Right ventricle myocardium inferior (tissue), 1 donor: ENCODE results near the gene OR2M2. TPM values are rescaled to one million over a fixed set of nuclear protein-coding genes. Genes with fewer than 3 reads are reported as not detected.

Experiments used
- ATAC-seq: fragments of 200-7000 bp; cut with Tn5 transposase; one replicate; pipeline ENCODE4 v1.9.1; 2020; ENCODE audit warnings: mild to moderate bottlenecking, moderate library complexity
- DNase-seq: peaks from one replicate; pipeline ENCODE4 v3.0.0; 2021; ENCODE audit errors: missing footprints
- intact Hi-C: fragments of 100-400 bp; cut with DNase I; formaldehyde crosslinking; loops from one replicate; pipeline ENCODE4 v1.11.0; 2022
- long read RNA-seq: library from polyadenylated mRNA; unstranded; transcript quantifications from one replicate; pipeline ENCODE4 v2.0.0, GENCODE V29; 2021
- total RNA-seq: library from RNA; stranded (reverse); fragmentation: NEBNext Ultra II Directional; extraction: Animal tissue kit (Norgen Biotek cat#: 25700); gene quantifications from one replicate; pipeline ENCODE4 v1.2.1, GENCODE V29; 2021
- donor health status: DM: no; HTN: yes; CAD: no; lungs with severe emphysema.

Gene OR2M2, protein sequence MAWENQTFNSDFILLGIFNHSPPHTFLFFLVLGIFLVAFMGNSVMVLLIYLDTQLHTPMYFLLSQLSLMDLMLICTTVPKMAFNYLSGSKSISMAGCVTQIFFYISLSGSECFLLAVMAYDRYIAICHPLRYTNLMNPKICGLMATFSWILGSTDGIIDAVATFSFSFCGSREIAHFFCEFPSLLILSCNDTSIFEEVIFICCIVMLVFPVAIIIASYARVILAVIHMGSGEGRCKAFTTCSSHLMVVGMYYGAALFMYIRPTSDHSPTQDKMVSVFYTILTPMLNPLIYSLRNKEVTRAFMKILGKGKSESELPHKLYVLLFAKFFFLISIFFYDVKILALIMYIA
- not detected for total RNA-seq
- long read RNA-seq: 0 reads

DNA sequence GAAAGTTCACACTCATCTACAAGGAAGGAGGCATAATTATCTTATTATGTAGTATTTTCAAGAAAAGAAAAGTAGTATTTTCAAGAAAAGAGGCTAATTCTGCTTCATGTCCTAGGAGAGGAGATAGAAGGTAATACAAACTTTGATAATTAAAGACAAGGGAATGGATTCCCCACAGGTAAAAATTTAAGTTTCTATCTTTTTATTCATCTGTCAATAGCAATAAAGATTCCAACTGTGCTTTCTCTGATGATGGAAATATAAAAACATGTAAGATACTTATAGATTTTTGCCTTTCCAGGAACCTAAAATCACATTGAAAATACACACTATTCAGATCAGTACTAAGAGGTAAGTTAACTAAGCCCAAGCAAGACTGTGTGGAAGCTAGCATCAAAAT, at the start of gene OR2M2:
Gene OR2M2, plus strand, starts transcription at position 301 of the 400 bp plus-strand sequence. CDS start 5,165 bp downstream, outside the sequence.
- DNase-seq (no peak), ATAC-seq (no peak)
- intact Hi-C loops: no loop called here

DNA sequence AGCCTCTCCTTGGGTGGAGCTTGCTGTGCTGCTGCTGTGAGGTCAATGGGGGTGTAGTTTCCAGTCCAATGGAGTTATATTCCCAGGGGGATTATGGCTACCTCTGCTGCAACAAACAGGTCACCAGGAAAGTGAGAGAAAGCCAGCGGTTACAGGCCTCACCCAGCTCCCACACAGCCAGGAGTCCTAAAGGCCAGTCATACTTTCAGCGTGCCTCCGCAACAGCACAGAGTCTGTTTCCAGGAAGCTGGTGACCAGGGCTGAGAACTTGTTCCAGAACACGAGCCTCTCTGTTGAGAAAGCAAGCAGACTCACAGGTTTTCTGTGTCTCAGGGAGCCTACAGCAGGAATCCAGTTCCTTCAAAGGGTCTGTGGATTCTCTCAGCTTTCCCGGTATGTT, 47.0 kb upstream of the OR2M2 start:
- intact Hi-C loops: no loop called here
- ATAC-seq (no peak), DNase-seq (no peak)

DNA sequence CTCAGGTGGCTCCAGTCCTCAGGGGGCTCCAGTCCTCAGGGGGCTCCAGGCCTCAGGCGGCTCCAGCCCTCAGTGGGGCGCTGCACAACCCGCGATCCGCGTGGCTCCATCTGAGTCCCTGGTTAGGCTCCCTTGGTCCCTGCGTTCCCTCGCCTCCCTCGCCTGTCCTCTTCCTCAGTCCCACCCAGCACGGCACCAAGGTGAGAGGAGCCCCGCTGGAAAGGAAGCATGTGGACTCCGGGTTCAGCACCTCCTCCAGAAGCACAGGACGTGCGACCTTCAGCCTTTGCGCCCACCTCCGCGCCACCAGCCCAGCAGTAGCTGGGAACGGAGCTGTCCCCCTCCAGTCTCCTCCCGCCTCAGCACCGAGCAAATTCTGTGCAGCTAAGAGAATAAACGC, 37.8 kb upstream of the OR2M2 start:
- no peak for DNase-seq
- no peak for ATAC-seq
- intact Hi-C loops: no loop called here

DNA sequence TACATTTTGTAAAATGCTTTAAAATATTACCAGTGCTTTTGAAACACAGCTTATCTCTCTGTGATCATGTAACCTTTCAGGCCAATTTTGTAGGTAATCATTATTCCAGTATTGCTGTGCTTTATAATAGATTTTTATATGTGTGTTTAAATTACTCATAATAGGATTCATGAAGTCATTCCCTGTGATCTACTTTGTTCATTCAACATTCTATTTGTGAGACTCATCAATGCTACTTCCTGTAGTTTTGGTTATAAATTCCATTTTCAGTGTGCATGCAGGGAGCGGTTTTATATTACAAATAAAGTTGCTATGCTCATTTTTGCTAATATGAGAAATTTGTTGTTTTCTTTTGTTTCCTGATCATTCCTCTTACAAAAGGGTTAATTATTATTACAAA, 33.8 kb upstream of the OR2M2 start:
- ATAC-seq: no peak
- DNase-seq: no peak
- intact Hi-C loops: no loop called here

DNA sequence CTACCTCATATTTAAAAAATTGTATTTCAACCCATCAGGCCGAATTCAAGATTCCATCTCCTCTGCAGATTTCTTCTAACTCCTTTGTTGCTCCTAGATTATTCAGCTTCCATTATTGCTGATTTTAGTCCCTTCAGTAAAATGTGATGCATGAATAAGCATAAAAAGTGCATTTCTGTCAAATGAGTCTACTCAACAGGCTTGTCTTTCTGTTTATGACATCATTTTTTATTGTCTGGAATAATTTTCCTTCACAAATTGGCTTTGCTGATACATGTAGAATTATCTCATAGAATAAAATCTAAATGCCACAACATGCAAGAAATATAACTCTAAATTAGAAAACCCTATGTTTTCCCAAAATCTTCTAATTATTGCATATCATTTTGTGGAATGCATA, 31.3 kb upstream of the OR2M2 start:
- intact Hi-C loops: no loop called here
- ATAC-seq (no peak), DNase-seq (no peak)

DNA sequence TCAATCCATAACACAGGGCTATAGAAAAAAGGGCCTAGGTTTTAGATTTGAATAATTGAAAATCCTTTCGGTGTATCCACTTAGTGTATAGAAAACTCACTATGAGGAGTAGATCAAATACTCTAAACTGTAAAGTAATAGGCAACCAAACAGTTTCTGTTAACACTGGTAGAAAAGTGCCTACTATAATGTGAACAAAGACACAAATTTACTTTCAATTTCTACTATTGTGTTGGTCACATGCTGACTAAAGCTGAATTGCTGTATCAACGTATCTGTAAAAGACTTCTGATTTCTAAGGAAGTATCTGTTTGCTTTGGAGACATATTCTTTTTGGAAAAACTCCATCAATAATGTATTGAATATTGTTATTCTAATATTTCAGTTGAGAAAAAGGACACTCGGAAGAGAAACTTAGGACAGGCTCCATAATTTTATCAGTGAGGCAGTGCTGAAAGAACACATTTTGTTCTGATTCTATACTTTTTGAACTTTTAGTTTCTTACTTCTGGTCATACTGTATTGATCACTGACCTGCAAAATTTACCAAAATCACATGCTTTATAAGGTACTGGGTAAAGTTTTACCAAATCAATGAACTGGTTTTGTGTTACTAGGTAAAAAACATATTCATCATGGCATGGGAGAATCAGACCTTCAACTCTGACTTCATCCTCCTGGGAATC, 30.0 kb upstream of the OR2M2 start, which contains the start of gene OR2M5:
Gene OR2M5, plus strand, starts transcription at position 636 of the 686 bp plus-strand sequence. Its CDS starts 0 bp downstream, at position 636.
- ATAC-seq (no peak), DNase-seq (no peak)
- intact Hi-C loops: no loop called here

DNA sequence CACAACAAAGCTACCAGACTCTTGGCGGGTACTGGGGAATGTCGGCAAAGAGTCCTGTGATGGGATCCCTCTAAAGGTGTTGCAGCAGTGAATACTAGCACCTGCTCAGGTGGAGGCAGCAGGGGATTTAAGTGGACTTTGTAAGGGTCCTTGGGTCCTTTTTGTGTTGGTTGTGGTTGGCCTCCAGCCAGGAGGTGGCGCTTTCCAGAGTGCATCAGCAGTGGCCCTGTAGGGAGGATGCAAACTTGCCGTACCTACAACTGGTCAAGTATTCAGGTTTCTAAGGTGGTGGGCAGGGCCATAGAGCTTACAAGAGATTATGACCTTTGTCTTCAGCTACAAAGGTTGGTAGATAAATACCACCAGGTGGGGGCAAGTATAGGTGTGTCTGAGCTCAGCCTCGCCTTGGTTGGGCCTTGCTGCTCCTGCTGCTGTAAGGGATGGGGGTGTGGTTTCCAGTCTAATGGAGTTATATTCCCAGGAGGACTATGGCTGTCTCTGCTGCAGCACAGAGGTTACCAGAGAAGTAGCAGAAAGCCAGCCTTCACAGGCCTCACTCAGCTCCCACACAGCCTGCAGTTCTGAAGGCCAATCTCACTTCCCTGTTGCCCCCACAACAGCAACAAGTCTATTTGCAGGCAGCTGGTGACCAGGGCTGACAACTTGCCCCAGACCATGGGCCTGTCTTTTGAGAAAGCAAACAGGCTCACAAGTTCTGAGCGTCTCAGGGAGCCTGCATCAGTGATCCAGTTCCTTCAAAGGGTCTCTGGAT, 22.4 kb upstream of the OR2M2 start:
- no peak for ATAC-seq
- intact Hi-C loops: no loop called here

DNA sequence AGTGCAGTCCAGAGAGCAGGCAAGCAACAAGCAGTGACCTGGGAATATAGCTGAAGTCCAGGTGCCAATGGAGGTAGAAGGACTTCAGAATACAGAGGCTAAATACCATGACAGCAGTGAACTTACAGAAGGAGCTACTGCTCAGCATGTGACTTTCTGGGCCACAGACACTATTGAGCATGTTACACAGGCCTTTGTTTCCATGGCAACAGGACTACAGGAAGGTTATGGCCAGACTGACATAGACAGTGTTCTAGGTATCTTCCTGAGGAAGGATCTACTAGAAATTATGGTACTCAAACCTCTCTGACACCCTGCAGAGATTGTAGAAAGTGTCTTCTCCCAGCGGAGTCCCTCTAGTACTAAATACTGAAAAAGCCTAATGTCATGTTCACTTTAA, 18.7 kb upstream of the OR2M2 start:
- intact Hi-C loops: no loop called here

More for the DNA sequence above, 22.4 kb upstream of the OR2M2 start:
- DNase-seq: no peak

DNA sequence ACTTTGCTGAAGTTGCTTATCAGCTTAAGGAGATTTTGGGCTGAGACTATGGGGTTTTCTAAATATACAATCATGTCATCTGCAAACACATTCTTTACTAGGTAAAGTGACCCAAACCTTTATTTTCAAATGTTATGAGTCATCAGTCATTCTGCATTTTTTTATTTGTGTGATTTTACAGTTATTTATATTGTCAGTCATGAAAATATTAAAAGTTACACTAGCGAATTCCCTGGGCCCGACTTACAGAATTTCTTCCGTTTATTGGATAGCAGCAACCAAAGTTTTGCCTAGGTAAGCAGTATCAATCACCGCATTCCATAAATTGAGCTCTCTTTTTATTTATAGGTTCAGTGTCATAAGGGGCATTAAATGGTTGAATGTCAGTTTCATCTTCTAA, 15.9 kb upstream of the OR2M2 start:
- intact Hi-C loops: no loop called here
- no peak for DNase-seq
- ATAC-seq: no peak

More for the DNA sequence above, 18.7 kb upstream of the OR2M2 start:
- DNase-seq: no peak
- no peak for ATAC-seq

DNA sequence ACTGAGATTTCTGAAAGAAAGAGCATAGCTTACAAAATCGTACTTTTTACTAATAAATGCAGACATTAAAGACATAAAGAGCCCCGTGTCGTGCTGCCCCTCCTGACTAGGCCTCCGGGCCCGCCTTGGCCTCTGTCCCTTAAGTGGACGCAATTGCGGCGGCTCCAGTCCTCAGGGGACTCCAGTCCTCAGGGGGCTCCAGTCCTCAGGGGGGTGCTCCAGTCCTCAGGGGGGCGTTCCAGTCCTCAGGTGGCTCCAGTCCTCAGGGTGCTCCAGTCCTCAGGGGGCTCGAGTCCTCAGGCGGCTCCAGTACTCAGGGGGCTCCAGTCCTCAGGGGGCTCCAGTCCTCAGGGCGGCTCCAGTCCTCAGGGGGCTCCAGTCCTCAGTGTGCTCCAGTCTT, 10.6 kb upstream of the OR2M2 start:
- intact Hi-C loops: no loop called here
- no peak for DNase-seq
- no peak for ATAC-seq

DNA sequence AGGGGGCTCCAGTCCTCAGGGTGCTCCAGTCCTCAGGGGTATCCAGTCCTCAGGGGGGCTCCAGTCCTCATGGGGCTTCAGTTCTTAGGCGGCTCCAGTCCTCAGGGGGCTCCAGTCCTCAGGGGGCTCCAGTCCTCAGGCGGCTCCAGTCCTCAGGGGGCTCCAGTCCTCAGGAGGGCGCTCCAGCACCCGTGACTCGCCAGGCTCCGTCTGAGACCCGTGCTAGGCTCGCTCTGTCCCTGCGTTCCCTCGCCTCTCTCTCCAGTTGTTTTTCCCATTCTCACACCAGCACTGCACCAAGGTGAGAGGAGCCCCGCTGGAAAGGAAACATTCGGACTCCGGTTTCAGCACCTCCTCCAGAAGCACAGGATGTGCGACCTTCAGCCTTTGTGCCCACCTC, 9.4 kb upstream of the OR2M2 start:
- intact Hi-C loops: no loop called here
- DNase-seq: no peak
- no peak for ATAC-seq

DNA sequence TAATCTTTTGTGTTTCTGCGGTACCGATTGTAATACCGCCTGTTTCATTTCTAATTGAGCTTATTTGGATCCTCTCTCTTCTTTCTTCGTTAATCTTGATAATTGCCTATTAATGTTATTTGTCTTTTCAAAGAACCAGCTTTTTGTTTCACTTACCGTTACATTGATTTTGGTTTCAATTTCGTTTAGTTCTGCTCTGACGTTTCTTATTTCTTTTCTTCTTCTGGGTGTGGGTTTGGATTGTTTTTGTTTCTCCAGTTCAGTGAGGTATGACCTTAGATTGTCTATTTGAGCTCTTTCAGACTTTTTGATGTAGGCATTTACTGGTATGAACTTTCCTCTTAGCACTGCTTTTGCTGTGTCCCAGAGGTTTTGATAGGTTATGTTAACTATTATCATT, 9.4 kb downstream of the OR2M2 start:
- ATAC-seq: no peak
- DNase-seq: no peak
- intact Hi-C loops: no loop called here

DNA sequence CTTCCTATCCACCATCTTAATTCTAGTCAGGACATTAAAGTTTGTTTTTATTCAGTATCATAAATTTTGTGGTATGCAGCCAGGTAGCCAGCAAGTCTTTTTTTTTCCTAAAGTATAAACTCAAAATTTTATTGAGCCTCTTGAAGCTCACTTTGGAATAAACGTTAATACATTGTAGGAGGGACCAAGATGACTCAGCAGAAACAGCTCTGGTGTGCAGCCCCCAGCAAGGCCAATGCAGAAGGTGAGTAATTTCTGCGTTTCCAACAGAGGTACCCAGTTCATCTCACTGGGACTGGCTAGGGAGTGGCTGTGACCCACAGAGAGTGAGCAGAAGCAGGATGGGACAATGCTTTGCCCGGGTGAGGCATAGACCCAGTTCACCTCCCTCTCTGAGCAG, 12.7 kb downstream of the OR2M2 start:
- intact Hi-C loops: no loop called here
- no peak for DNase-seq
- no peak for ATAC-seq

DNA sequence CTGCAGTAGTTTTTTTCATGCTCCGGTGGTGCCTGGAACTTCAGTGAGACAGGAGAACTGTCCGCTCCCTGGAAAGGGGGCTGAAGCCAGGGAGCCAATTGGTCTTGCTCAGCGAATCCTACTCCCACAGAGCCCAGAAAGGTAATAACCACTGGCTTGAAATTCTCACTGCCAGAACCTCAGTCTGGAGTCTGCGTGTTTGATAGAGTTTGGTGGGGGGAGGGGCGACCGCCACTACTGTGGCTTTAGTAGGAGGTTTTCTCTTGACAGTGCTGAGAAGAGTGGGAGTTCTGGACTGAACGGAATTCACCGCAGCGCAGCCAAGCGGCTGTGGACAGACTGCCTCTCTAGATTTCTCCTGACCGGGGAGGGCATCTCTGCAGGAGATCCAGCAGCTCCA, 14.4 kb downstream of the OR2M2 start:
- intact Hi-C loops: no loop called here
- DNase-seq: no peak
- ATAC-seq: no peak

DNA sequence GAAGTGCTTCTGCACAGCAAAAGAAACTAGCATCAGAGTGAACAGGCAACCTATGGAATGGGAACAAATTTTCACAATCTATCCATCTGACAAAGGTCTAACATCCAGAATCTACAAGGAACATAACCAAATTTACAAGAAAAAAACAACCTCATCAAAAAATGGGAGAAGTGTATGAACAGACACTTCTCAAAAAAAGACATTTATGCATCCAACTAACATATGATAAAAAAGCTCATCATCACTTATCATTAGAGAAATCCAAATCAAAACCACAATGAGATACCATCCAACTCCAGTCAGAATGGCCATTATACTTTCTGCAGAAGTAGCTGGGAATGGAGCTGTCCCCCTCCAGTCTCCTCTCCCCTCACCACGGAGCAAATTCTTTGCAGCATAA, 19.5 kb downstream of the OR2M2 start:
- intact Hi-C loops: no loop called here
- ATAC-seq (no peak), DNase-seq (no peak)

DNA sequence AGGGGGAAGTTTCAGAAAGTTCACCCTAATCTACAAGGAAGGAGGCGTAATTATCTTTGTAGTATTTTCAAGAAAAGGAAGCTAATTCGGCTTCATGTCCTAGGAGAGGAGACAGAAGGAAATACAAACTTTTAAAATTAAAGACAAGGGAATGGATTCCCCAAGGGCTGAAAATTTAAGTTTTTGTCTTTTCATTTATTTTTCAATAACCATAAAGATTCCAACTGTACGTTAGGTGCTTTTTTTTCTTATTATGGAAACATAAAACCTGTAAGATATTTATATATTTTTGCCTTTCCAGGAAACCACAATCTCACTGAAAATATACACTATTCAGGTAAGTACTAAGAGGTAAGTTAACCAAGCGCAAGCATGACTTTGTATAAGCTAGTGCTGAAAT, 22.3 kb downstream of the OR2M2 start, which contains the start of gene OR2M3:
Gene OR2M3, plus strand, starts transcription at position 301 of the 400 bp plus-strand sequence. CDS start 5,803 bp downstream, outside the sequence.
- DNase-seq: no peak
- no peak for ATAC-seq
- intact Hi-C loops: no loop called here

DNA sequence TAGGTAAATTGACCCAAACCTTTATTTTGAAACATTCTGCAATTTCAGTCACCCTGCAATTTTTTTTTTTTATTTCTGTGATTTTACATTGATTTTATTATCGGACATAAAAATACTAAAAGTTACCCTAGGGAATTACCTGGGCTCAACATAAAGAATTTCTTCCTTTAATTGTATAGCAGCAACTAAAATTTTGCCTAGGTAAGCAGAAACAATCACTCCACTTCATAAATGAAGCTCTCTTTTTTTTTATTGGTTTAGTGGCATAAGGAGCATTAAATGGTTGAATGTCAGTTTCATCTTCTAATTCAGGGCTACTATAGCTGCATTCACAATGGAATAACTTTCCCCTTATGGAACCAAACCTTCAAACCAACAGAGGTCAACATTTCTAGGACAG, 41.3 kb downstream of the OR2M2 start:
- intact Hi-C loops: no loop called here
- no peak for DNase-seq
- ATAC-seq: no peak

DNA sequence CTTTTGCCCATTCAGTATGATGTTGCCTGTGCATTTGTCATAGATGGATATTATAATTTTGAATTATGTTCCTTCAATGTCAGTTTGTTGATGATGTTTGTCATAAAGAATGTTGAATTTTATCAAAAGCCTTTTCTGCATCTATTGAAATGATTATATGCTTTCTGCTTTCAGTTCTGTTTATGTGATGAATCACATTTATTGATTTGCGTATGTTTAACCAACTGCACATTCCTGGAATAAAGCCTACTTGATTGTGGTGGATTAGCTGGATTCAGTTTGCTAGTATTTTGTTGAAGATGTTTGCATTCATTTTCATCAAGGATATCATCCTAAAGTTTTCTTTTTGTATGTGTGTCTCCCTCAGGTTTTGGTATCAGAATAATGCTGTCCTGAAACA, 50.9 kb downstream of the OR2M2 start:
- intact Hi-C loops: no loop called here
- ATAC-seq (no peak), DNase-seq (no peak)

DNA sequence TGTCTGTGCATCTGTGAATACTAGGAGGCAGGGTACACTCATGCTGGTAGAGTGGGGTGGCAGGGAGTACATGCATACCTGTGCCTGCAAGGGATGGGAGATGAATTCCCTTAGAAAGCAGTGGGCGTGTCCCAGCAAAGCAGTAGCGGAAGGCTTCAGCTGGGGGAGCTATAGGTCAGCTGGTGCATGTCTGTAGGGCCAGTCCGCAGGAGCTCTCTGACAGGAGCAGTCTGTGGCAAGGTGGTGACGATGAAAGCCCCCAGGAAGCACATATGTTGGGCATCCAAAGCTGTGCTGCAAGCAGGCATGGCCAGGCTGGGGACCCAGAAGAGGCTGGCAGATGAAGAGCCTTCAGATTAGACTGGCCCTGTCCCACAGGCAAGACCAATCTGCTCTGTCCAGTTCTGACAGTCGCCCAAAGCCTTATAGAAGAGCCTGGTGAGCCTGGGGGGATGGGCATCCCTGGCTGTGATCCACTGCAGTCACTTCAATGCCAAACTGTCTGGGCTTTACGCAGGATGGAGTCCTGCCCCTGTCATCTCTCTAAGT, 54.8 kb downstream of the OR2M2 start:
- ATAC-seq: peak; percentile 31
- no peak for DNase-seq
- intact Hi-C loops: no loop called here
